Liver (tissue), 9 donors: ENCODE measurements around the gene ARSK. TPM values are rescaled to one million over a fixed set of nuclear protein-coding genes. Genes with fewer than 3 reads are reported as not detected.

Experiments
- DNase-seq: peaks from one replicate; pipeline ENCODE4 v3.0.0-alpha.2; 2017; ENCODE audit warnings: low spot score
- H3K27ac ChIP-seq, 2 donors: one replicate each; pipeline ENCODE4 v1.7.0; 2013; ENCODE audit warnings: inconsistent platforms in 2 of 2, low read length in 2 of 2, control low read depth in 1 of 2, low read depth in 1 of 2, mild to moderate bottlenecking in 1 of 2
- H3K27me3 ChIP-seq, 4 donors: one replicate each; pipeline versions ENCODE4 v1.6.1 to v1.7.0; 2013; ENCODE audit warnings: low read length in 3 of 4, inconsistent platforms in 1 of 4, mild to moderate bottlenecking in 1 of 4, moderate library complexity in 1 of 4; ENCODE audit not compliant: control insufficient read depth in 4 of 4, insufficient read depth in 4 of 4
- H3K36me3 ChIP-seq, 4 donors: one replicate each; pipeline versions ENCODE4 v1.6.1 to v1.7.0; 2013; ENCODE audit warnings: low read length in 3 of 4, mild to moderate bottlenecking in 3 of 4, low read depth in 1 of 4, moderate library complexity in 1 of 4; ENCODE audit not compliant: control insufficient read depth in 4 of 4, insufficient read depth in 3 of 4
- H3K4me1 ChIP-seq, 4 donors: one replicate each; pipeline versions ENCODE4 v1.6.1 to v1.7.0; 2013; ENCODE audit warnings: low read length in 3 of 4, mild to moderate bottlenecking in 3 of 4, moderate library complexity in 1 of 4; ENCODE audit not compliant: control insufficient read depth in 4 of 4, insufficient read depth in 4 of 4
- H3K4me3 ChIP-seq, 3 donors: one replicate each; pipeline versions ENCODE4 v1.6.1 to v1.7.0; 2013; ENCODE audit warnings: low read length in 3 of 3, control low read depth in 1 of 3, low read depth in 1 of 3, mild to moderate bottlenecking in 1 of 3
- H3K9ac ChIP-seq, 2 donors: one replicate each; pipeline ENCODE4 v1.7.0; 2013; ENCODE audit warnings: low read length in 2 of 2, mild to moderate bottlenecking in 2 of 2, moderate library complexity in 2 of 2, control low read depth in 1 of 2, low read depth in 1 of 2
- H3K9me3 ChIP-seq, 4 donors: one replicate each; pipeline versions ENCODE4 v1.6.1 to v1.7.0; 2013; ENCODE audit warnings: low read length in 3 of 4; ENCODE audit not compliant: control insufficient read depth in 4 of 4
- ATF3 ChIP-seq: IDR thresholded peaks from 2 replicates; pipeline ENCODE4 v1.6.1; 2016; ENCODE audit warnings: antibody characterized with exemption
- EGR1 ChIP-seq, 2 donors: IDR thresholded peaks; 2 replicates each; pipeline ENCODE4 v1.6.1; 2016 to 2018; ENCODE audit warnings: antibody characterized with exemption in 2 of 2, low read depth in 2 of 2
- FOXA1 ChIP-seq: IDR thresholded peaks from 2 replicates; pipeline ENCODE4 v1.6.1; 2016; ENCODE audit warnings: antibody characterized with exemption
- GABPA ChIP-seq, 2 donors: IDR thresholded peaks in 1 of 2; conservative IDR thresholded peaks in 1 of 2; 2 replicates each; pipeline ENCODE4 v1.6.1; 2016; ENCODE audit warnings: antibody characterized with exemption in 2 of 2, mild to moderate bottlenecking in 1 of 2, moderate library complexity in 1 of 2
- HNF4A ChIP-seq, 2 donors: conservative IDR thresholded peaks; 2 replicates each; pipeline ENCODE4 v1.6.1; 2016; ENCODE audit warnings: antibody characterized with exemption in 2 of 2, mild to moderate bottlenecking in 2 of 2
- HNF4G ChIP-seq: IDR thresholded peaks from 2 replicates; pipeline ENCODE4 v1.6.1; 2016; ENCODE audit warnings: antibody characterized with exemption
- JUND ChIP-seq, 2 donors: IDR thresholded peaks; 2 replicates each; pipeline ENCODE4 v1.6.1; 2016; ENCODE audit warnings: antibody characterized with exemption in 2 of 2
- NR2F2 ChIP-seq: IDR thresholded peaks from 2 replicates; pipeline ENCODE4 v1.6.1; 2016; ENCODE audit warnings: antibody characterized with exemption
- RAD21 ChIP-seq, 2 donors: IDR thresholded peaks; 2 replicates each; pipeline ENCODE4 v1.6.1; 2016; ENCODE audit warnings: antibody characterized with exemption in 2 of 2, mild to moderate bottlenecking in 2 of 2
- REST ChIP-seq: IDR thresholded peaks from 2 replicates; pipeline ENCODE4 v1.6.1; 2016; ENCODE audit warnings: antibody characterized with exemption, mild to moderate bottlenecking
- RXRA ChIP-seq, 2 donors: IDR thresholded peaks; 2 replicates each; pipeline ENCODE4 v1.6.1; 2017 to 2018; ENCODE audit warnings: antibody characterized with exemption in 2 of 2, mild to moderate bottlenecking in 1 of 2
- SP1 ChIP-seq: IDR thresholded peaks from 2 replicates; pipeline ENCODE4 v1.6.1; 2018; ENCODE audit warnings: antibody characterized with exemption, mild to moderate bottlenecking
- TAF1 ChIP-seq: conservative IDR thresholded peaks from 2 replicates; pipeline ENCODE4 v1.6.1; 2016; ENCODE audit warnings: antibody characterized with exemption, mild to moderate bottlenecking
- YY1 ChIP-seq: IDR thresholded peaks from 2 replicates; pipeline ENCODE4 v1.6.1; 2016; ENCODE audit warnings: antibody characterized with exemption, mild to moderate bottlenecking
- WGBS: extraction: QIAGEN DNeasy Blood & Tissue Kit; methylation state at CpG from one replicate; pipeline ENCODE4 v1.1.7; 2013; 5-methylcytosine and 5-hydroxymethylcytosine counted together
- polyA plus RNA-seq, 2 donors: library from polyadenylated mRNA; stranded (reverse) in 1 of 2; unstranded in 1 of 2; fragments of 200-250 nt in 1 of 2; fragments of >200 nt in 1 of 2; fragmentation: Nextera tagmentation in 1 of 2; extraction: Ambion mirVana in 1 of 2; gene quantifications; one replicate each; pipeline versions ENCODE4 v1.2.1 to v1.2.3, GENCODE V29; 2013 to 2015
- total RNA-seq, 2 donors: library from RNA; depleted of rRNA; stranded (reverse); fragments of >200 nt; gene quantifications; one replicate each; pipeline ENCODE4 v1.2.3, GENCODE V29; 2014
- TF ChIP-seq, protein P1 (sequence below): IDR thresholded peaks from 2 replicates; pipeline ENCODE4 v1.6.1; 2016; ENCODE audit warnings: antibody characterized with exemption
- TF ChIP-seq, protein P2 (sequence below): fragments of 150-350 bp; IDR thresholded peaks from 2 replicates; pipeline ENCODE4 v1.5.1; 2017; ENCODE audit warnings: improper control_type of control experiment, low read depth, low read length; ENCODE audit not compliant: missing input control
- donor health status: healthy.
- donor health status: healthy.
- donor health status: healthy.
- donor health status: healthy.
- donor health status: healthy.

Gene ARSK
- total and polyA plus RNA-seq, 4 donors = 2.4 to 6.8 (median 3.3) TPM

GRCh38 chr5:95615164-95615467, 60.2 kb downstream of the ARSK start (continued):
- TF ChIP-seq REST (no peak), RAD21 (IDR thresholded peaks at IDR 0.05) (no peak), SP1 (no peak)

- Histone ChIP-seq H3K36me3 (no peaks in the 10 kb centered on the region), H3K9me3 (peaks cover 0 to 2% (median under 1%) of the 10 kb centered on the region in 4 donors), H3K4me3 (no peak overlapping the region), H3K27me3 (no peaks in the 10 kb centered on the region), H3K9ac (no peak overlapping the region), H3K4me1 (peaks cover 4 to 26% (median 17%) of the 10 kb centered on the region in 4 donors), H3K27ac (no peak overlapping the region)
- 96% methylated on average over 5 of the region's 5 CpGs for WGBS
- TF ChIP-seq NR2F2 = no peak
- TF ChIP-seq FOXA1 = no peak
- TF ChIP-seq YY1 = no peak
- TF ChIP-seq, protein P1, sequence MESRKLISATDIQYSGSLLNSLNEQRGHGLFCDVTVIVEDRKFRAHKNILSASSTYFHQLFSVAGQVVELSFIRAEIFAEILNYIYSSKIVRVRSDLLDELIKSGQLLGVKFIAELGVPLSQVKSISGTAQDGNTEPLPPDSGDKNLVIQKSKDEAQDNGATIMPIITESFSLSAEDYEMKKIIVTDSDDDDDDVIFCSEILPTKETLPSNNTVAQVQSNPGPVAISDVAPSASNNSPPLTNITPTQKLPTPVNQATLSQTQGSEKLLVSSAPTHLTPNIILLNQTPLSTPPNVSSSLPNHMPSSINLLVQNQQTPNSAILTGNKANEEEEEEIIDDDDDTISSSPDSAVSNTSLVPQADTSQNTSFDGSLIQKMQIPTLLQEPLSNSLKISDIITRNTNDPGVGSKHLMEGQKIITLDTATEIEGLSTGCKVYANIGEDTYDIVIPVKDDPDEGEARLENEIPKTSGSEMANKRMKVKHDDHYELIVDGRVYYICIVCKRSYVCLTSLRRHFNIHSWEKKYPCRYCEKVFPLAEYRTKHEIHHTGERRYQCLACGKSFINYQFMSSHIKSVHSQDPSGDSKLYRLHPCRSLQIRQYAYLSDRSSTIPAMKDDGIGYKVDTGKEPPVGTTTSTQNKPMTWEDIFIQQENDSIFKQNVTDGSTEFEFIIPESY = no peak
- TF ChIP-seq JUND (IDR thresholded peaks at IDR 0.05) = no peak
- no peak for TF ChIP-seq EGR1 (IDR thresholded peaks at IDR 0.05; ENCODE audit: low read depth in 2 of 2)
- TF ChIP-seq, protein P2, sequence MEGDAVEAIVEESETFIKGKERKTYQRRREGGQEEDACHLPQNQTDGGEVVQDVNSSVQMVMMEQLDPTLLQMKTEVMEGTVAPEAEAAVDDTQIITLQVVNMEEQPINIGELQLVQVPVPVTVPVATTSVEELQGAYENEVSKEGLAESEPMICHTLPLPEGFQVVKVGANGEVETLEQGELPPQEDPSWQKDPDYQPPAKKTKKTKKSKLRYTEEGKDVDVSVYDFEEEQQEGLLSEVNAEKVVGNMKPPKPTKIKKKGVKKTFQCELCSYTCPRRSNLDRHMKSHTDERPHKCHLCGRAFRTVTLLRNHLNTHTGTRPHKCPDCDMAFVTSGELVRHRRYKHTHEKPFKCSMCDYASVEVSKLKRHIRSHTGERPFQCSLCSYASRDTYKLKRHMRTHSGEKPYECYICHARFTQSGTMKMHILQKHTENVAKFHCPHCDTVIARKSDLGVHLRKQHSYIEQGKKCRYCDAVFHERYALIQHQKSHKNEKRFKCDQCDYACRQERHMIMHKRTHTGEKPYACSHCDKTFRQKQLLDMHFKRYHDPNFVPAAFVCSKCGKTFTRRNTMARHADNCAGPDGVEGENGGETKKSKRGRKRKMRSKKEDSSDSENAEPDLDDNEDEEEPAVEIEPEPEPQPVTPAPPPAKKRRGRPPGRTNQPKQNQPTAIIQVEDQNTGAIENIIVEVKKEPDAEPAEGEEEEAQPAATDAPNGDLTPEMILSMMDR = no peak
- TF ChIP-seq HNF4A (conservative IDR thresholded peaks at IDR 0.05) = no peak
- TF ChIP-seq HNF4G = no peak
- TF ChIP-seq REST = no peak
- TF ChIP-seq RXRA (IDR thresholded peaks at IDR 0.05) = no peak
- no peak for TF ChIP-seq GABPA (IDR thresholded peaks at IDR 0.05 in 1 of 2, conservative IDR thresholded peaks at IDR 0.05 in 1 of 2)
- no peak for TF ChIP-seq TAF1
- no peak for TF ChIP-seq ATF3
- TF ChIP-seq SP1 = no peak
- no peak for DNase-seq
These were observed 62.2 kb downstream of the ARSK start for GRCh38 chr5:95617057-95617456.
